K562 (cell line): Measurements from ENCODE around the gene MTO1.

Source experiments
- NFYB ChIP-seq: IDR thresholded peaks from 2 replicates; pipeline ENCODE4 v1.6.1; 2011; ENCODE audit warnings: mild to moderate bottlenecking, moderate library complexity; ENCODE audit not compliant: insufficient read length; ENCODE audit errors: extremely low read depth
- RFX5 ChIP-seq: IDR thresholded peaks from 2 replicates; pipeline ENCODE4 v1.6.1; 2011; ENCODE audit warnings: low read depth, mild to moderate bottlenecking, improper control_type of control experiment, low read length

- TF ChIP-seq NFYB (no peak), RFX5 (no peak)
Observed at GRCh38 chr6:73451223-73452106, 10.1 kb upstream of the MTO1 start.
